Fibroblast of skin of scalp (primary cell): ENCODE data around the gene DCD.
"Not testable (repeated sequence)": the region's sequence is repeated elsewhere in the genome, so short reads cannot be mapped to it uniquely, and the experiment has no call there.

Experiments
- DNase-seq: peaks from one replicate; pipeline ENCODE4 v3.0.0-alpha.2; 2013

The DCD gene

GRCh38 chr12:54653025-54653424, 4.9 kb upstream of the DCD start:
- DNase-seq: no peak

GRCh38 chr12:54650889-54651288, 2.7 kb upstream of the DCD start:
- no peak for DNase-seq

GRCh38 chr12:54650409-54650808, 2.2 kb upstream of the DCD start:
- DNase-seq: no peak

DNA sequence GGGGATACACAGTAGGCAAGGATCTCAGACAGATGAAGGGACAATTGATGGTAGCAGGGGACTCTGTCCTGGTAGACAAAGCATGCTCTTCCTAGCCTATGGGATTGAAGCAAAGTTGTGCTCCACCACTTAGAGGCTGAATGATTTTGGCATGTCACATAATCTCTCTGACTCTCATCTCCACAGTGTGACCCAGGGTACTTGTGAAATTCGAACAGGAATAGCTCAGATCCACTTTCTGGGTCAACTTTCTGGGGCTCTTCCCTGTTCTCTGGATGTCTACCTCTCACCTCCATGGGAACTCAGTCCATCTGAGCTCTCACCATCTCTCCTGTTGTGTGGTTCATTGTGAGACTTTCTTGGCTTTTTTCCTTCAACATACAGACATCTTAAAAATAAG, 1.7 kb upstream of the DCD start:
- DNase-seq: no peak

GRCh38 chr12:54641554-54641953, 6.6 kb downstream of the DCD start:
- DNase-seq: no peak

DNA sequence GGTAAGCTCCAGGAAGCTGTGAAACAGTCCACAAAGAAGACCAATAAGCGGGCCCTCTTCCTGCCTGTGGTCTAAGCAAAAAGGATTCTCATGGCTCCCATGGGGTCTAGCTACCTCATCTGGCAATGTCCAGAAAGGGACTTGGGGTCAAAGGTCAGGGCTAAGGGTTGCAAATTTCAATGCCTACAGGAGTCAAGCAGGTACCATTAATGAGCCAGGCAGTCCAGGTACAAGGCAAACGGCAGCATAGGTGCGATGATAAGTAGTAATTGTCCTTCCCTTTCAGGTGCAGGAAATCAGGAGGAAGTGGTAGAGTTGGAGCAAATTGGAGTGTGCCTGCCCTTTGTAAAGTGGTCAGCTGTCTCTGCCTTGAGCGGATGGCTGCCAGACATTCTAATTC, 7.1 kb downstream of the DCD start:
- no peak for DNase-seq

DNA sequence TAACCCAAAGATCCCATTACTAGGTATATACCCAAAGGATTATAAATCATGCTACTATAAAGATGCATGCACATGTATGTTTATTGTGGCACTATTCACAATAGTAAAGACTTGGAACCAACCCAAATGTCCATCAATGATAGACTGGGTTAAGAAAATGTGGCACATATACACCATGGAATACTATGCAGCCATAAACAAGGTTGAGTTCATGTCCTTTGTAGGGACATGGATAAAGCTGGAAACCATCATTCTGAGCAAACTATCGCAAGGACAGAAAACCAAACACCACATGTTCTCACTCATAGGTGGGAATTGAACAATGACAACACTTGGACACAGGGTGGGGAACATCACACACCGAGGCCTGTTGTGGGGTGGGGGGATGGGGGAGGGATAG, 9.1 kb downstream of the DCD start:
- DNase-seq: not testable (repeated sequence)

DNA sequence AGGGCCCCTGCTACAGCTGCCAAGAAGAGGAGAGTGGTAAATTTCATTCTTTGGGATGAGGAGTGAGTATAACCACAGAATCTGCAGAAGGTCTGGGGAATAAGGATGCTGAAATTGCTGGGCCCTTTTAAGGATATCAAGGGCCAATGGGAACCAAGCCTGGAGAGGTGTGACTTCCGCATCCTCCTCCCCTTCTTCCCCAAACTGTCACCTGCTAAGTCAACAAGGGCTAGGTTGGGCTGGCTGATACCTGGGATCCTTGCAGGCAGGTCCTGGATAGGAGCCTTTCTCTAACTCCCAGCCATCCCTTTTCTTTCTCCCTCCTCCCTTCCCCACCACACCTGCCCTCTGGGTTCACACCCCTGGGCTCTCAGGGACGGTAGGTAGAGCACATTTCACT, 13.4 kb downstream of the DCD start, which contains the start of gene LACRT:
Gene LACRT (minus strand): TSS at position 101 of the 400 bp plus-strand sequence. CDS start 54 bp downstream, at position 47.
- no peak for DNase-seq

- DNase-seq: no peak
Measured at GRCh38 chr12:54631988-54632728, 16.0 kb downstream of the DCD start.

GRCh38 chr12:54631551-54631950, 16.6 kb downstream of the DCD start:
- no peak for DNase-seq

DNA sequence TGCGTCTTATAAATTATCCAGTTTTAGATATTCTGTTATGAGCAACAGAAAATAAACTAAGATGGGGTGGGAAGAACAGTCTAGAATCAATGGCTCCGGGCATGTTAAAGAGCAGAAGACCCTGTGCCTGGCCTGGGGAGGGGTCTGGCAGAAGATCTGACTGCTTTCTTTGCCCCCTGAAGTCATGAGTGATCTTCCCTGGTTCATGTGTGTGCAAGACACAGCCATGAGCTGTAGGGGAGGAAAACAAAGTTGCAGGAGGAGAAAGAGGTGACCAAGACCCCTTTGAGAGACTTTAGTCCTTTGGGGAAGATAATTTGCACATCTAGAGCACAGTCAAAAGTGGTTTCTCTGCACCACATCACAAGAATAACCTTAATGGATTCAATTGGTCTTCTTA, 18.2 kb downstream of the DCD start:
- DNase-seq: no peak

DNA sequence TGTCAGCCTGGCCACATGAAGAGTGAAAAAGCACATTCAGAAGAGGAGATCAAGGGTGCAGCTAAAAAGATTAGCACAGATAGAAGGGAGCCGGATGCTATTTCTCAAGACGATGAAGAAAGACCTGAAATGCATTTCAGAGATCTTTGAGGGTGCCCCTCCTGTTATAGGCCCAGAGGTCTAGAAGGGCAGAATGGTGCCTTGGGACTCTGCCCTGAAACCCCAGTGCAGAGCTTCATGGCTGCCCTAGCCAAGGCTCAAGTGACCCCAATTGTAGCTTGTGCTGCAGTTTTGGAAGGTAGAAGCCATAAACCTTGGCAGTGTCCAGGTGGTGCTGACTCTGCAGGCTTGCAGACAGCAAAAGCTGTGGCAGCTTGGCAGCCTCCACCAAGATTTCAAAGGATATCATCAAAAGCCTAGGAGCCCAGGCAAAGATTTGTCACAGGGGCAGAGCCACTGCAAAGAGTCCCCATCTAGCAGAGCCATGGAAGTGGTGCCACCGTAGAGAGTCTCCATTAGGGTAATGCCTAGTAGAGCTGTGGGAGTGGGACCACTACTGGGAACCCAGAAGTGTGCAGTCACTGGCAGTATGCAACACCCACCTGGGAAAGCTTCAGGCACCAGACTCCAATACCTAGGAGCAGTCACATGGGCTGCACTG, 19.8 kb downstream of the DCD start:
- no peak for DNase-seq

DNA sequence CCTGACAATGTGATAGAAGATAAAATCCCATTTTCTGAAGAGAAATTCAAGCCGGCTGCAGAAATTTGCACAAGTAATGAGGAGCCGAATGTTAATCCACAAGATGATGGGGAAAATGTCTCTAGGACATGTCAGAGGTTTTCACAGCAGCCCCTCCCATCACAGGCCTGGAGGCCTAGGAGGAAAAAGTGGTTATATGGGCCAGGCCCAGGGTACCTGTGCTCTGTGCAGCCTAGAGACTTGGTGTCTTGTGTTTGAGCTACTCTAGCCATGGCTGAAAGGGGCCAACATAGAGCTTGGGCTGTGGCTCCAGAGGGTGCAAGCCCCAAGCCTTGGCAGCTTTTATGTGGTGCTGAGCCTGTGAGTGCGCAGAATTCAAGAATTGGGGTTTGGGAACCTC, 20.9 kb downstream of the DCD start:
- no peak for DNase-seq

GRCh38 chr12:54625598-54625997, 22.6 kb downstream of the DCD start:
- no peak for DNase-seq

GRCh38 chr12:54624315-54625279, 23.6 kb downstream of the DCD start:
- no peak for DNase-seq

DNA sequence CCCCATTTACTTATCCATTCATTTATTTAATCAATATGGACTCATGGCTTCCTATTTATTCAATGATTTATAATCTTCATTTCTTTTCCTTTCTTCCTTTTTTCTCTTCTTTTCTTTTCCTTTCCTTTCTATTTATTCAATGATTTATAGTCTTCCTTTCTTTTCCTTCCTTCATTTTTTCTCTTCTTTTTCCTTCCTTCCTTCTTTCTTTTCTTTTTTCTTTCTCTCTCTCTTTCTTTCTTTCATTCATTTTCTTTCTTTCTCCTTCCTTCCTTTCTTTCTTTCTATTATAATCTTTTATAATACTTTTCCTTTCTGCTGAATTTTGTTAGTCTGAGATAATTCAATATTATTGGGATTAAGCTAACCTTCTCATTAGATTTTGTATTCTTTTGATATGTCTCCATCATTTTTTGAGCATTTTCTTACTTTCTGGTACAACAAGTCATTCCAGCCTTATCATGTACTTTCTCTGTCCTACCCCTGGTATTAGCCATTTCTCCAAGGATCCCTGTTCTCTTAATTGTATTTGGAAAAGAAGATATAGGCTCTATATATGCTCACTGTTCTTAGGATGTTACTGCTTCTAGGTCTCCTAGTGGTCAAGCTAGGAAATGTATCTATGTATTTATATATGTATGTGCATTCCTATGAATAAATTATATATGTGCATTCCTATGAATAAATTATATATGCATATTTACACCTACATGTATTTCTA, 25.5 kb downstream of the DCD start:
- peak; percentile 13 for DNase-seq

DNA sequence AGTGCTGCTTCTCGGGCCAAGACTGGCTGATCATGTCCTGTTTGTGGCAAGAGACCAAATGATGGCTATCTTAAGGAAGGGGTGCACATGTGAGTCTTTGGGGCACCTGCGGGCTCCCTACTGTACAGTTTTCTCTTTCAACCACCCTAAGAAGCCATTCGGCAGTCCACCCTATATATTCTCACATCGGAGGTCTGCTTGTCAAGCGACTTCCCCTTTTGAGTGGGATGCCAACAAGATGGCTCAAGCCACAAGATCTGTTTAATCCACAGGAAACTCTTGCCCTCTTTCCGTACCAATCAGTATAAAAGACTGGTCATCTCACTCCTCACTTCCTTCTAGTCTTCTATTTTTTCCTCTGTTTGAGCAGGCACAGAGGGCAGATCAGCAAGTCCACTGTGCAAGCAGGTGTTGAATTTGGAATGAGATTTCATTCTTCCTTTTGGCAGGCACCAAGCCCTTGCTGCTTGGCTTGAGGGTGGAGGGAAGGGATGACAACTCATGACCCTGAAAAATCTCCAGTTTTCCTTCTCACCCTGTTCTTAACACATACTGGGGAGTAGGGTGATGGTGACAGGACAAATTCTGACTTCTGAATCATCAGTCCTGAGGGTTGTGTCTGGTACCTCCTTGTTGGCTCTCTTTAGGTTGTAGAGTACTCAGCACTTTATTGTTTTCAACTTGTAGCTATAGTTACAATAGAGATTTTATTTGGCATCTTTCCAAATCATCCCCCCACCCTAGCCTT, 31.1 kb downstream of the DCD start:
- DNase-seq: no peak

DNA sequence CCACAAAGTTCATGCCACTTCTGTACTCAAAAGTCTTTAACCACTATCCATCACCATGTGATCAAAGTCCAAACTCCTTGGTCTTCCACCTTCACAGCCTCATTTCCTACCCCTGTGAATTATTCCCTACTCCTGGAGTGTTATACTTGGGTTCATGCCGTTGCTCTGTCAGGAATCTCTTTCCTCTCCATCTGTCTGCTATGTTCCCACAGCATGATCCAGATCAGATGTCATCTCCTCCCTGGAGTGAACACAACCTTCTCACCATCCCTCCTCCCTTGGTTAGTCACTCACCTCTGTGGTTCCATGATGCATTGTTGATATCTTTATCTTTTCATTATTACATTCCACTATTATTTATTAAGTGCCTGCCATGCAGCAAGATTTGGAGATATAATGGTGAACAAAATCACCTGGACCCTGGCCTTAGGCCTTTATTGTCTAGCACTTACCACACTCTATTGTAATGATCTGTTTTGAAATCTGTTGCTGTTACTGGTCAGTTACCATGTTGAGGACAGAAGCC, 35.9 kb downstream of the DCD start:
- no peak for DNase-seq

DNA sequence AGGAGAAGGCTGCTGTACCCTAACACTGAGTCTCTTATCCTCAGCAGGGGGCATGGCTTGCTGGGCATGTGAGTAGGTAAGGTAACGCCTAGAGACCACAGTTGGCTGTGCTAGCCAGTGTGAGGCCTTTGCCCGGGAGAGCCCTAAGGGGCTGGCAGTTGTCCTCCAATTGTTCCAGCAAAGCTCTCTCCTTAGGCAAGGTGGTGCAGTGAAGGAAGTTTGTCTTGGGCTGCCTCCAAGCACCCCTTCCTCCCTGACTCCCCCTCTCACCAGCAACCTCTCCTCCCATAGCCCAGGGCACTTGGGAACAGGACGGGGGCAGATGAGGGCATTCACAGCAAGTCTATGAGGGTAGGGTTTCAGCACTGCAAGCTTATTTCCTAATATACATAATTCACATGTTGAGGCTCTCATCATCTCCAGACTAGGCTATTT, 36.4 kb downstream of the DCD start:
- DNase-seq: no peak

DNA sequence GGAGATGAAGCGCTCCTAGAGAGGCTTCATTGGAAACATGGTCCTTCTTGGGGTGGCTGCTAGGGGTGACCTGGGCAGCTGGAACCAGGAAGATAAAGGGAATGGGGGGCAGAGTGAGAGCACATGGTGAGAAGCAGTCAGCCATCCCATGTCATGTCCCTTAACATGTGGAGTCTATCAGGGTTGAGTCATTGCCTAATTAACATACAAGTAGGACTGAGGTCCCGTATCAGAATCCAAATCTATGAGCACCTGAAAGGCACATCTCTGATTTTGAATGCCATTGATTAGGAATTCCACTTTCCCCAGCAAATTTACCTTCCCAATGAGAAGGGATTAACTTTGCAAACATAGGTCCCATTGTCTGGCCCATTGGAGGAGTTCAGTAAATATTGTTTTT, 39.4 kb downstream of the DCD start:
- no peak for DNase-seq

GRCh38 chr12:54608156-54608555, 40.0 kb downstream of the DCD start:
- no peak for DNase-seq
